Activated CD8-positive, alpha-beta memory T cell treated with anti-CD3 and anti-CD28 coated beads, Interleukin-2, amount 50 U/mL, for 48 hours (primary cell): ENCODE data around the gene DNAH17.

Experiments used
- DNase-seq: peaks from one replicate; pipeline ENCODE4 v3.0.0-alpha.2; 2020

The DNAH17 gene

DNA sequence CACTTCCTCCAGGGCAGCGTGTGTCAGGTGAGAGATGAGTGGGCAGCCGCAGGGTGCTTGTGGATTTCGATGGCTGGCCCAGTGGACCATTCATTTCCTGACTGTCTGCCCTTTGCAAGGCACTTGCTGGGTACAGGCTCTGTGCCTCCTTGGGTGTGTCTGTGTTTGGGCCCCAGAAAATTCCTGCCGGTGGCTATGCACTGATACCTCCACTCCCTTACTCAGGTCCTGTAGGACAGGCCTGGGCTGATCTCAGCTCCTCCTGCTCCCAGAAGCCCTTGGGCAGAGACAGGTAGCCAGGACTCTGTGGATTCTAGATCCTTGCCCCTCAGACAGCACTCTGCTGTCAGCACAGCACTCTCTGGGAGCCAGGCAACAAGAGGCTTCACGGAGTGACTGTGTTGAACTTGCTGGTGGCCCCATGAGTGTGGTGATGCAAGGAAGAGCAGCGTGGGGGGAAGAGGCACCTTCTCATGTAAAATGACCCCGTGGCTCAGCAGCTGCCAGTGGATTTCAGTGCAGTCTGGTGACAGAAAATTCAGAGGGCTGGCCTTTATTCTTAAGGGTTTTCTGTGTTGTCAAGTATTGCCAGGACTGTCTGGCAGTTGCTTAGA, 169.7 kb downstream of the DNAH17 start:
- no peak for DNase-seq

DNA sequence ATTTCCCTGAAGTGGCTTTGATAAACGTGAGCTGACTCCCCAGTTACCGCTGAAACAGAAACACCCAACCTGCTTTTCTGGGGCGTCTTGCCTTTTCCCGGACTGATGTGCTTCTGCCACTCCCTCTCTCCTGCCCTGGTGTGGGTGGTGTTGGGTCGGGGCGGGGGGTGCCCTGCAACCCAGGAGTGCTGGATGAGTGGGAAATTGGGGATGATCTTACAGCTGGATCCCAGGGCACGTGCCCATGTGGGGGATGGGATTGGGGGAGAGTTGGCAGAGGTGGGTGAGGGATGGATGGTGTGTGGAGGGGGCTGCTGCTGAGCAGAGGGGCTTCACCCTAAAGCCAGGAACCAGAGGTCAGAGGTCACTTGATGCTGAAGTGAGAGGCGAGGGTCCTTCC, 170.3 kb downstream of the DNAH17 start:
- DNase-seq = no peak

- DNase-seq = no peak
Observed at GRCh38 chr17:78406396-78406795, 170.8 kb downstream of the DNAH17 start.

DNA sequence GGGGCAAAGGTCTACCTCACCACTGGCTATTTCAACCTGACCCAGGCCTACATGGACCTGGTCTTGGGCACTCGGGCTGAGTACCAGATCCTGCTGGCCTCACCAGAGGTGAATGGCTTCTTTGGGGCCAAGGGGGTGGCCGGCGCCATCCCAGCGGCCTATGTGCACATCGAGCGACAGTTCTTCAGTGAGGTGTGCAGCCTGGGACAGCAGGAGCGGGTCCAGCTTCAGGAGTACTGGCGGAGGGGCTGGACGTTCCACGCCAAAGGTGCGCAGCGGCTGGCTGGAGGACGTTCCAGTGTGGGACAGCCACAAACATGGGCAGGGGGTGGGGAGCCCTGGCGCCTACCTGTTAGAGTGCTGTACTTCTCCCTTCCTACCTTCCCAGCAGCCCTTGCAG, 173.4 kb downstream of the DNAH17 start:
- no peak for DNase-seq

- no peak for DNase-seq
Observed at GRCh38 chr17:78401891-78402290, 175.3 kb downstream of the DNAH17 start.

DNA sequence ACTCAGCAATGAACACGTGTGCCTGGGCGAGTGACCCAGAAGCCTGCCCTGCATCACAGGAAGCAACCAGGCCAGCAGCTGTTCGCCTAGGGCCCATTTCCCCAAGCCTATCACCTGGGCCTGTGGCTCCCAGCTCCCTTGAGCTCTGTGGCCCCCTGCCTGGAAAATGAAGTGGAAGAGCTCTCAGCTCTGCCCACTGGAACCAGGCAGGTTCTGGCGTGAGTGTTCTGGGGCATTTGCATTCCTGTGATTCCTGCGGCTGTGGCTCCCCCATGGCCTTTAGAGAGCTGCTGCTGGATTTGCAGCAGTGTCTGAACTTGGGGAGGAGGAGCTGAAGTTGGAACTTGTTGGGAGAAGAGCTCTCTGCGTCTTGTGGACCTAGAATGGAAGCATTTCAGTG, 175.9 kb downstream of the DNAH17 start:
- DNase-seq = no peak

DNA sequence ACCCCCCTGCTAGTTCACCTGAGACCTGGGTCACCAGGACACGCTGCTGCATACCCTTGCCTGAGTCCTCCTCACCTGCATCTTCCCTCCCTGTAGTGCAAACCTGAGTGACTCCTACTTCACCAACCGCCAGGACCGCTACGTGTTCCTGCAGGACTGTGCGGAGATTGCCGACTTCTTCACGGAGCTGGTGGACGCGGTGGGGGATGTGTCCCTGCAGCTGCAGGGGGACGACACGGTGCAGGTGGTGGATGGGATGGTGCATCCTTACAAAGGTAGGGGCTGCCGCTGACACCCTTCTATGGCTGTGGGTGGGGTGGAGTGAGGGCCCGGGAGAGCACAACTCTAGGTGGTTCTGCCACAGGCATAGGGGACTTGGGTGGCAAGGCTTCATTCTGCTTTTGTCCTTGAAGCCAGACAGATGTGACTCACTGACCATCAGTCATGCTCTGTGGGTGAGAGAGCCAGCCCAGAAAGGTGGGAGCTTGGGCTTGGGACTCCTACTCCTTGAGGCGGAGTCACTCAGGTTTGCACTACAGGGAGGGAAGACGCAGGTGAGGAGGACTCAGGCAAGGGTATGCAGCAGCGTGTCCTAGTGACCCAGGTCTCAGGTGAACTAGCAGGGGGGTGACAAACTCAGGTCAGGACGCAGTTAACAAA, 176.5 kb downstream of the DNAH17 start:
- DNase-seq = no peak

GRCh38 chr17:78399693-78400144, 177.5 kb downstream of the DNAH17 start:
- no peak for DNase-seq

GRCh38 chr17:78399028-78399692, 178.0 kb downstream of the DNAH17 start:
- no peak for DNase-seq

DNA sequence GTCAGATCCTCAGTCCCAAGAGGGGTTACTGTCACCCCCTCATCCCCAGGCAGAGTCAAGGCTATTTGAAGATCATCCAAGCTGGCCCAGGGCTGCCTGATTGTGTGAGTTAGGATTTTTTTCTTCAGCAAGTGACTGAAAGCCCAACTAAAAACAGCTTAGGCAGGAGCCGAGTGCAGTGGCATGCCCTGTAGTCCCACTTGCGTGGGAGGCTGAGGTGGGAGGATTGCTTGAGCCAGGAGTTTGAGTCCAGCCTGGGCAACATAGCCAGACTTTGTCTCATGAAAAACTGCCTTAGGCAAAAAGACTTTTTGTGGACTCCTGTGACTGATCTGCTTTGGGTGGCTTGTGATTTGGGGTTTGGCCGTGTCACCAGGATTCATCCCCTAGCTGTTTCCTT, 178.8 kb downstream of the DNAH17 start:
- DNase-seq = no peak

- no peak for DNase-seq
Observed at GRCh38 chr17:78397681-78398101, 179.5 kb downstream of the DNAH17 start.

DNA sequence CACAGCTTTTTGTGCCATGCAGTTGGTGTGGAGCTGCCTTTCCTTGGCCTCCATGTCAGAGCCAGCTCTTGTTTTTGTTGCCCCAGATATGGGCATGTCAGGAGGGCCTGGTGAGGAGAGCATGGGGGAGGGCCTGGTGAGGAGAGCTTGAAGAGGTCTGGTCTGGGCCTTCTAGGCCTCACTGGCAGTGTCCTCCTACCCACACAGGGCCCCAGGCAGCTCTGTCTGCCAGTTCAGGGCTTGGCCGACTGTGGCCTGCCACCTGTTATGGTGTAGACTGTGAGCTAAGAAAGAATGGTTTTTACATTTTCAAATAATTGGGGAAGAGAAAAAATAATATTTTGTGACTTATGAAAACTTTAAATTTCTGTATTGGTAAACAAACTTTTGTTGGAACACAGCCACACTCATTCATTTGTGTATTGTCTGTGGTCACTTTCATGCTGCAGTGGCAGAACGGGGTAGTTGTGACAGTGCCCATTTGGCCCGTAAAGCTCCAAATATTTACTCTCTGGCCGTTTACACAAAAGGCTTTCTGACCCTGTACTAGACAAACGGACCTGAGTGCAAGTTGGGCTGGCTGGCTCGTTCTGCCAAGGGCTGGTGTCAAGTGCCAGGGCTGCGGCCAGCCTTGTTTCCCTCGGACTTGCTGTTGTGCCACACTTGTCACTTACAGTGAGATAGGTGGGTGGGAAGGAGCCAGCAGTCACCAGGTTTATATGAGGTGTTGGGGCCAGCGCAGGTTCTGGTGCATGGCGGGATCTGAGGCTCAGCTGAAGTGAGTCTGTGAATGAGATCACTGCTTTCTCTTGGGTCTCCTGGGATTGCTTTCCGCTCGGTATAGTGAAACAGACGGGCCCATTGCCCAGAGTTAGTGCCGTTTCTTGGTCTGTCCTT, 180.5 kb downstream of the DNAH17 start:
- no peak for DNase-seq

GRCh38 chr17:78395155-78395554, 182.0 kb downstream of the DNAH17 start:
- DNase-seq = no peak

DNA sequence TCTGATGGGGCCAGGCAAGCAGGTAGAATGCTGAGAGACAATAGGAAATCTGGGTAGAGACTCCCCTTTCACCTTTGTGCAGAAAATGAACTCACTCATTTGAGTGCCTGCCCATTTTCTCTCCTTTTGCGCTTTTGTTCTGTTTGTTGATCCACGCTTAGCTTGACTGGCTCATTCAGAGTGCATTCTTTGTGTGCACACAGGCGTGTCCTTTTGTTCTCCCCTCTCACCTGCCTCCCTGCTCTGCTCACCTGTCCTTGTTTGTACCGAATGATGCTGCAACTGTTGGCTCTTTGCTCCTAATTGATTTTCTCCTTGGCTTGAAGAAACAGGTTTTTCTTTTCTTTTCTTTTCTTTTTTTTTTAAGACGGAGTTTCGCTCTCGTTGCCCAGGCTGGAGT, 183.0 kb downstream of the DNAH17 start:
- no peak for DNase-seq

DNA sequence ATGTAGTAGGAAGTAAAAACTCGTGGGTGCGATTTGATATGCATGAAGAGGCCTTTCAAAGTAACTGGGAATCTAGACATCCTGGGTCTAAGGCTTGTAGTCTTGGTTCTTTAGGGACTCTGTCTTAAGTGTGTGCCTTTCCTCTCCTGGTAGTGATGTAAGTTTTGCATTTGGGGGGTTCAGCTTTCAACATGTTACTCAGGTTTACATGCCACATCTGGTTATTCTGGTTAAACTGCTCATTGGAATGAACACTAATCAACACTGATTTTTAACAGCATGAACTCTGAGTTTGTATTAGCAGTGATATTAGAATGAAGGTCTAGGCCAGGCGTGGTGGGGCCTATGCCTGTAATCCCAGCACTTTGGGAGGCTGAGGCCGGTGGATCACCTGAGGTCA, 183.6 kb downstream of the DNAH17 start:
- DNase-seq = no peak

DNA sequence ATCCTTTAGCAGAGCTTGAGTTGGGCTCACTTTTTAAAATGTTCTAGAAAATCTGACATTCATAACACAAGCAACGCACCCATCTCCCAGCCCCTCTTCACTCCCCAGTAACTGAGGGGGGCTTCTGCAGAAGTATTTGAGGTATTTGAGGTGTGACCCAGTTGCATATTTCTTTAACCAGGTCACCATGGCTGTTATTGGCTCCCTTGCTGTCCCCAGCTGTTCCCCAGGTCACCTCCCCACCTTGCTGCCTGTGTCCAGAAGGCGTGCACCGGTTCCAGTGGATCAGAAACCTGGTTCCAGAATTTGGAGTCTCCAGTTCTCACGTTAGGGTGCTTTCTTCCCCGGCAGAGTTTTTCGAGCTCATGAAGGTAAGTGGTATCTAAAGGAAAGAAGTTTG, 184.9 kb downstream of the DNAH17 start:
- DNase-seq = no peak

- DNase-seq = no peak
Observed at GRCh38 chr17:78391843-78392242, 185.4 kb downstream of the DNAH17 start.

DNA sequence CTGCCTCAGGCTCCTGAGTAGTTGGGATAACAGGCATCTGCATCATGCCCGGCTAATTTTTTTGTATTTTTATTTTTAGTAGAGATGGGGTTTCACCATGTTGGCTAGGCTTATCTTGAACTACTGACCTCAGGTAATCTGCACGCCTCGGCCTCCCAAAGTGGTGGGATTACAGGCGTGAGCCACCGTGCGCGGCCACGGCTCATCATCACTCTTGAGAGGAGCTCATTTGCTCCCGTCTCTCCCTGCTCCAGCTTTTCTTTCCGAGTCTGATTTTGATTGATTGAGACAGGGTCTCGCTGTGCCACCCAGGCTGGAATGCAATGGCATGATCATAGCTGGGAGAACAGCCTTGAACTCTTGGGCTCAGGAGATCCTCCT, 186.2 kb downstream of the DNAH17 start:
- DNase-seq = no peak

DNA sequence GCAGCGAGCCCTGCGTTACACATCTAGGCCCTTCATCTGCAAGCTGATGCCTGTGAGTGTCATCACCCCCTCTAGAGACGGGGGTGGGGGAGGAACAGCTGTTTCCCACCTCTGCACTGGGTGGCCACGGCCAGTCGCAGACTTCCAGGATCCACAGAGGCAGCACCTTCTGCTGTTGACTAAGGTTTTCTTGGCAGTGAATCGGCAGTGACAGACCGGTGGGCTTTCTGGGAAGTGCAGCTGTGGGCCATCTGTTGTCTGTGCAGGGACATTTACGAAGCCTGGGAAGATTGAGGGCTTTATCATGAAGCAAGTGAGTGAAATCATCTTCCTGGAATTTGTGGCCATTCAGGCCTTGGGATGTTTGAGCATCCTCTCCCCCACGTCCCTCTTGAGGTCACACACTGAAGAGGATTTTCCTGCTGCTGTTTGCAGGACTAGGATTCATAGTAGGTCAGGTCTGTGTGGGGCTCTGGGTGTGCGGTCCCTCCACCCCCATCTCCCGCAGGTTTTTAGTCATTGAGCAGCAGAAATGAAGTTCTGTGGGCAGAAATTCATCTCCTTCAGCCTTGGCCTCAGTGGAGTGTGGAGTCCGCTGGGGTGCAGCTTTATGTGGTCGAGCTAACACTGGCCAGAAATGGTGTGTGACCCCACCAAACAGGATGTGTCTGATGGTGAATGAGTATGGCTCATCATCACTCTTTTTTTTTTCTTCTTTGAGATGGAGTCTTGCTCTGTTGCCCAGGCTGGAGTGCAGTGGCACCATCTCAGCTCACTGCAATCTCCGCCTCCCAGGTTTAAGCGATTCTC, 186.8 kb downstream of the DNAH17 start:
- DNase-seq = no peak

GRCh38 chr17:78387977-78388941, 188.9 kb downstream of the DNAH17 start:
- no peak for DNase-seq

- DNase-seq = no peak
Observed at GRCh38 chr17:78384479-78385175, 192.6 kb downstream of the DNAH17 start.
